Activated CD4-positive, alpha-beta T cell treated with anti-CD3 and anti-CD28 coated beads for 36 hours (primary cell): ENCODE measurements around the gene EFNB1. TPM values are rescaled to one million over a fixed set of nuclear protein-coding genes. Genes with fewer than 3 reads are reported as not detected.

ENCODE experiments used
- ATAC-seq: fragments of 200-7000 bp; cut with Tn5 transposase; one replicate; pipeline ENCODE4 v1.10.0; 2021; ENCODE audit warnings: mild to moderate bottlenecking, moderate library complexity
- CTCF ChIA-PET: fragments of 350-600 bp; sonication (Branson Sonifier 250); formaldehyde crosslinking; loops from one replicate; lab custom pipeline; 2021; ENCODE audit warnings: antibody characterized with exemption; lab: Charles Lee
- POLR2A ChIA-PET: fragments of 350-600 bp; sonication (Branson Sonifier 250); formaldehyde crosslinking; loops from one replicate; lab custom pipeline; 2021; ENCODE audit warnings: antibody characterized with exemption, inconsistent platforms; lab: Charles Lee
- DNase-seq: peaks from one replicate; pipeline ENCODE4 v3.0.0-alpha.2; 2020
- H3K27ac Mint-ChIP-seq: one replicate; pipeline ENCODE4 v1.8.0; 2021; ENCODE audit warnings: mixed read lengths
- H3K27me3 Mint-ChIP-seq: one replicate; pipeline ENCODE4 v1.8.0; 2021; ENCODE audit warnings: mixed read lengths
- H3K36me3 Mint-ChIP-seq: one replicate; pipeline ENCODE4 v1.8.0; 2021; ENCODE audit warnings: low read depth, mixed read lengths
- H3K4me1 Mint-ChIP-seq: one replicate; pipeline ENCODE4 v1.8.0; 2021; ENCODE audit warnings: mixed read lengths
- H3K4me3 Mint-ChIP-seq: one replicate; pipeline ENCODE4 v1.8.0; 2021; ENCODE audit warnings: mild to moderate bottlenecking, moderate library complexity, mixed read lengths
- H3K9me3 Mint-ChIP-seq: one replicate; pipeline ENCODE4 v1.8.0; 2021; ENCODE audit warnings: low read depth, mixed read lengths
- intact Hi-C, 2 experiments: fragments of 100-400 bp; cut with DNase I in 1 of 2; cut with micrococcal nuclease in 1 of 2; formaldehyde crosslinking; loops; one replicate each; pipeline versions ENCODE4 v1.14.2 to v1.15.1; 2022 to 2024; cut with DNase I, micrococcal nuclease
- total RNA-seq, 2 experiments: library from RNA; stranded (reverse); gene quantifications; one replicate each; pipeline ENCODE4 v1.2.3, GENCODE V29; 2021

Gene EFNB1
- total RNA-seq, 2 experiments from 2014 or later = 3.8 to 3.9 TPM

- Mint-ChIP-seq H3K4me1 (peaks cover 14% of the 10 kb centered on the region), H3K9me3 (no peaks in the 10 kb centered on the region), H3K27ac (no peak overlapping the region), H3K27me3 (no peaks in the 10 kb centered on the region), H3K4me3 (no peak overlapping the region), H3K36me3 (no peaks in the 10 kb centered on the region)
- POLR2A ChIA-PET = no interaction called here
- CTCF ChIA-PET = interaction anchor here (0.7 kb wide), 1 partner anchor 260 kb away, joined by 3 read pairs; no protein-coding TSS in a partner anchor
- intact Hi-C loops = no loop called here
- ATAC-seq (no peak), DNase-seq (no peak)
Observed at GRCh38 chrX:68835104-68835442, 6.3 kb downstream of the EFNB1 start.

GRCh38 chrX:68835468-68835867, 6.6 kb downstream of the EFNB1 start:
- no peaks in the 10 kb centered on the region for H3K27me3 Mint-ChIP-seq
- peaks cover 14% of the 10 kb centered on the region for H3K4me1 Mint-ChIP-seq
- no peak for DNase-seq
- ChIA-PET POLR2A (no interaction called here), CTCF (interaction anchor here (0.7 kb wide), 1 partner anchor 260 kb away, joined by 3 read pairs; no protein-coding TSS in a partner anchor)
- intact Hi-C loops = no loop called here
- H3K36me3 Mint-ChIP-seq = no peaks in the 10 kb centered on the region
- no peak overlapping the region for H3K27ac Mint-ChIP-seq
- no peak overlapping the region for H3K4me3 Mint-ChIP-seq
- no peak for ATAC-seq
- no peaks in the 10 kb centered on the region for H3K9me3 Mint-ChIP-seq

- Mint-ChIP-seq H3K9me3 (no peaks in the 10 kb centered on the region), H3K36me3 (no peaks in the 10 kb centered on the region), H3K27me3 (no peaks in the 10 kb centered on the region), H3K4me1 (peaks cover 2% of the 10 kb centered on the region), H3K4me3 (no peak overlapping the region), H3K27ac (no peak overlapping the region)
- no peak for ATAC-seq
- ChIA-PET POLR2A (no interaction called here), CTCF (interaction anchor here (1.2 kb wide), 1 partner anchor 8 kb away, joined by 4 read pairs; the partner anchor contains the start of gene EFNB1)
- DNase-seq = no peak
- intact Hi-C loops = no loop called here
Observed at GRCh38 chrX:68837119-68837518, 8.3 kb downstream of the EFNB1 start.

- no peak for ATAC-seq
- H3K9me3 Mint-ChIP-seq = no peaks in the 10 kb centered on the region
- no peak overlapping the region for H3K4me3 Mint-ChIP-seq
- no peaks in the 10 kb centered on the region for H3K27me3 Mint-ChIP-seq
- ChIA-PET CTCF (no interaction called here), POLR2A (no interaction called here)
- H3K4me1 Mint-ChIP-seq = no peaks in the 10 kb centered on the region
- H3K27ac Mint-ChIP-seq = no peak overlapping the region
- H3K36me3 Mint-ChIP-seq = no peaks in the 10 kb centered on the region
- DNase-seq = no peak
- intact Hi-C loops = no loop called here
Observed at GRCh38 chrX:68838571-68838910, 9.7 kb downstream of the EFNB1 start.

- ChIA-PET CTCF (no interaction called here), POLR2A (no interaction called here)
- Mint-ChIP-seq H3K4me1 (no peaks in the 10 kb centered on the region), H3K9me3 (no peaks in the 10 kb centered on the region), H3K27me3 (no peaks in the 10 kb centered on the region), H3K27ac (no peak overlapping the region), H3K36me3 (no peaks in the 10 kb centered on the region), H3K4me3 (no peak overlapping the region)
- DNase-seq (no peak), ATAC-seq (no peak)
- intact Hi-C loops = no loop called here
Observed at GRCh38 chrX:68839771-68840170, 10.9 kb downstream of the EFNB1 start.

GRCh38 chrX:68840256-68840655, 11.4 kb downstream of the EFNB1 start:
- Mint-ChIP-seq H3K4me1 (no peaks in the 10 kb centered on the region), H3K27me3 (no peaks in the 10 kb centered on the region), H3K4me3 (no peak overlapping the region), H3K9me3 (no peaks in the 10 kb centered on the region), H3K27ac (no peak overlapping the region), H3K36me3 (no peaks in the 10 kb centered on the region)
- DNase-seq = no peak
- no peak for ATAC-seq
- intact Hi-C loops = no loop called here
- ChIA-PET POLR2A (no interaction called here), CTCF (no interaction called here)

GRCh38 chrX:68841251-68842049, 12.6 kb downstream of the EFNB1 start:
- Mint-ChIP-seq H3K27me3 (no peaks in the 10 kb centered on the region), H3K27ac (no peak overlapping the region), H3K36me3 (no peaks in the 10 kb centered on the region), H3K9me3 (no peaks in the 10 kb centered on the region), H3K4me3 (no peak overlapping the region), H3K4me1 (no peaks in the 10 kb centered on the region)
- ATAC-seq = no peak
- intact Hi-C loops = no loop called here
- DNase-seq = no peak
- ChIA-PET CTCF (no interaction called here), POLR2A (no interaction called here)

GRCh38 chrX:68842351-68842750, 13.5 kb downstream of the EFNB1 start:
- H3K4me3 Mint-ChIP-seq = no peak overlapping the region
- no peaks in the 10 kb centered on the region for H3K4me1 Mint-ChIP-seq
- intact Hi-C loops = no loop called here
- DNase-seq (no peak), ATAC-seq (no peak)
- H3K9me3 Mint-ChIP-seq = no peaks in the 10 kb centered on the region
- H3K27me3 Mint-ChIP-seq = no peaks in the 10 kb centered on the region
- CTCF ChIA-PET = no interaction called here
- no peaks in the 10 kb centered on the region for H3K36me3 Mint-ChIP-seq
- POLR2A ChIA-PET = no interaction called here
- no peak overlapping the region for H3K27ac Mint-ChIP-seq

GRCh38 chrX:68842781-68843581, 14.2 kb downstream of the EFNB1 start:
- Mint-ChIP-seq H3K4me1 (no peaks in the 10 kb centered on the region), H3K36me3 (no peaks in the 10 kb centered on the region), H3K9me3 (no peaks in the 10 kb centered on the region), H3K27me3 (no peaks in the 10 kb centered on the region), H3K4me3 (no peak overlapping the region), H3K27ac (no peak overlapping the region)
- no peak for ATAC-seq
- intact Hi-C loops = no loop called here
- DNase-seq = no peak
- CTCF ChIA-PET = no interaction called here
- POLR2A ChIA-PET = no interaction called here

GRCh38 chrX:68843992-68844391, 15.2 kb downstream of the EFNB1 start:
- Mint-ChIP-seq H3K36me3 (no peaks in the 10 kb centered on the region), H3K27me3 (no peaks in the 10 kb centered on the region), H3K4me3 (no peak overlapping the region), H3K4me1 (no peaks in the 10 kb centered on the region), H3K9me3 (no peaks in the 10 kb centered on the region), H3K27ac (no peak overlapping the region)
- ATAC-seq (no peak), DNase-seq (no peak)
- ChIA-PET CTCF (no interaction called here), POLR2A (no interaction called here)
- intact Hi-C loops = no loop called here

- Mint-ChIP-seq H3K4me1 (no peaks in the 10 kb centered on the region), H3K27me3 (no peaks in the 10 kb centered on the region), H3K4me3 (no peak overlapping the region), H3K27ac (no peak overlapping the region), H3K9me3 (no peaks in the 10 kb centered on the region), H3K36me3 (no peaks in the 10 kb centered on the region)
- ChIA-PET CTCF (no interaction called here), POLR2A (no interaction called here)
- intact Hi-C loops = no loop called here
- no peak for ATAC-seq
- DNase-seq = no peak
Observed at GRCh38 chrX:68844581-68844980, 15.8 kb downstream of the EFNB1 start.

GRCh38 chrX:68846536-68846935, 17.7 kb downstream of the EFNB1 start:
- ChIA-PET POLR2A (no interaction called here), CTCF (no interaction called here)
- Mint-ChIP-seq H3K27me3 (no peaks in the 10 kb centered on the region), H3K9me3 (no peaks in the 10 kb centered on the region), H3K4me1 (no peaks in the 10 kb centered on the region), H3K27ac (no peak overlapping the region), H3K4me3 (no peak overlapping the region), H3K36me3 (no peaks in the 10 kb centered on the region)
- no peak for ATAC-seq
- no peak for DNase-seq
- intact Hi-C loops = no loop called here
